ENCODE results near the gene VWA1. TPM values are rescaled to one million over a fixed set of nuclear protein-coding genes. Genes with fewer than 3 reads are reported as not detected.
"Not testable (repeated sequence)": the region's sequence is repeated elsewhere in the genome, so short reads cannot be mapped to it uniquely, and the experiment has no call there.

VWA1 gene
- polyA plus RNA-seq, 3 donors: 31.6 to 74.6 (median 62.4) TPM

- DNase-seq (ENCODE audit: extremely low read depth in 1 of 11, low read depth in 9 of 11, low spot score in 4 of 11): no peak
Observed at GRCh38 chr1:1400576-1401456, 34.7 kb upstream of the VWA1 start.

GRCh38 chr1:1401457-1402010 lies 34.0 kb upstream of the VWA1 start:
- no peak for DNase-seq (ENCODE audit: extremely low read depth in 1 of 11, low read depth in 9 of 11, low spot score in 4 of 11)

GRCh38 chr1:1402072-1402900 lies 33.2 kb upstream of the VWA1 start:
- DNase-seq (ENCODE audit: extremely low read depth in 1 of 11, low read depth in 9 of 11, low spot score in 4 of 11): no peak

GRCh38 chr1:1402901-1403392 lies 32.5 kb upstream of the VWA1 start:
- not testable (repeated sequence) for DNase-seq (ENCODE audit: extremely low read depth in 1 of 11, low read depth in 9 of 11, low spot score in 4 of 11)

- no peak for DNase-seq (ENCODE audit: extremely low read depth in 1 of 11, low read depth in 9 of 11, low spot score in 4 of 11)
Observed at GRCh38 chr1:1403653-1404052, 31.8 kb upstream of the VWA1 start.

GRCh38 chr1:1406101-1406820 lies 29.2 kb upstream of the VWA1 start:
- no peak for DNase-seq (ENCODE audit: extremely low read depth in 1 of 11, low read depth in 9 of 11, low spot score in 4 of 11)

- DNase-seq (ENCODE audit: extremely low read depth in 1 of 11, low read depth in 9 of 11, low spot score in 4 of 11): peak; percentile 72 to 93 (median 90)
Observed at GRCh38 chr1:1406821-1407635, 28.5 kb upstream of the VWA1 start, which contains the start of gene MRPL20. TSS of gene MRPL20 (minus strand) at chr1:1407293. CDS start at chr1:1407217, 76 bp downstream.

- no peak for DNase-seq (ENCODE audit: extremely low read depth in 1 of 11, low read depth in 9 of 11, low spot score in 4 of 11)
Observed at GRCh38 chr1:1407636-1408318, 27.7 kb upstream of the VWA1 start.

GRCh38 chr1:1410238-1410637 lies 25.3 kb upstream of the VWA1 start:
- DNase-seq (ENCODE audit: extremely low read depth in 1 of 11, low read depth in 9 of 11, low spot score in 4 of 11): not testable (repeated sequence)

GRCh38 chr1:1411626-1412025 lies 23.9 kb upstream of the VWA1 start:
- no peak for DNase-seq (ENCODE audit: extremely low read depth in 1 of 11, low read depth in 9 of 11, low spot score in 4 of 11)

- DNase-seq (ENCODE audit: extremely low read depth in 1 of 11, low read depth in 9 of 11, low spot score in 4 of 11): not testable (repeated sequence)
Observed at GRCh38 chr1:1412311-1412902, 23.1 kb upstream of the VWA1 start.

GRCh38 chr1:1415751-1416150 lies 19.7 kb upstream of the VWA1 start:
- DNase-seq (ENCODE audit: extremely low read depth in 1 of 11, low read depth in 9 of 11, low spot score in 4 of 11): no peak

- not testable (repeated sequence) for DNase-seq (ENCODE audit: extremely low read depth in 1 of 11, low read depth in 9 of 11, low spot score in 4 of 11)
Observed at GRCh38 chr1:1417396-1417795, 18.1 kb upstream of the VWA1 start.

- DNase-seq (ENCODE audit: extremely low read depth in 1 of 11, low read depth in 9 of 11, low spot score in 4 of 11): not testable (repeated sequence)
Observed at GRCh38 chr1:1417825-1418463, 17.5 kb upstream of the VWA1 start.

- no peak for DNase-seq (ENCODE audit: extremely low read depth in 1 of 11, low read depth in 9 of 11, low spot score in 4 of 11)
Observed at GRCh38 chr1:1418464-1419362, 16.8 kb upstream of the VWA1 start.

- no peak for DNase-seq (ENCODE audit: extremely low read depth in 1 of 11, low read depth in 9 of 11, low spot score in 4 of 11)
Observed at GRCh38 chr1:1419363-1419812, 16.1 kb upstream of the VWA1 start.
